Mucosa of descending colon (tissue), 3 donors: ENCODE measurements around the gene OGFRL1. TPM values are rescaled to one million over a fixed set of nuclear protein-coding genes. Genes with fewer than 3 reads are reported as not detected.

Experiments
- ATAC-seq: fragments of 200-7000 bp; cut with Tn5 transposase; one replicate; pipeline ENCODE4 v1.9.1; 2020; ENCODE audit warnings: mild to moderate bottlenecking, moderate library complexity
- DNase-seq, 3 donors: peaks; one replicate each; pipeline ENCODE4 v3.0.0-alpha.2; 2020
- H3K36me3 ChIP-seq: fragments of 200-600 bp; one replicate; pipeline ENCODE4 v1.8.0; 2021; ENCODE audit warnings: low read depth, mild to moderate bottlenecking
- H3K4me1 ChIP-seq: fragments of 200-600 bp; one replicate; pipeline ENCODE4 v1.8.0; 2021; ENCODE audit warnings: low read depth, mild to moderate bottlenecking
- H3K4me3 ChIP-seq: fragments of 200-600 bp; one replicate; pipeline ENCODE4 v1.8.0; 2021; ENCODE audit warnings: mild to moderate bottlenecking
- H3K9me3 ChIP-seq: fragments of 200-600 bp; one replicate; pipeline ENCODE4 v1.8.0; 2021; ENCODE audit warnings: mild to moderate bottlenecking
- CTCF ChIP-seq: fragments of 200-600 bp; IDR thresholded peaks from one replicate; pipeline ENCODE4 v1.8.0; 2022; ENCODE audit warnings: antibody characterized with exemption, mild to moderate bottlenecking
- intact Hi-C, 2 donors: fragments of 100-400 bp; cut with DNase I in 1 of 2; cut with micrococcal nuclease in 1 of 2; formaldehyde crosslinking; loops; one replicate each; pipeline versions ENCODE4 v1.11.0 to v1.11.1; 2022; cut with DNase I, micrococcal nuclease
- total RNA-seq, 3 donors: library from RNA; stranded (reverse); fragmentation: NEBNext Ultra II Directional in 2 of 3; extraction: Animal tissue kit (Norgen Biotek cat#: 25700) in 2 of 3; gene quantifications; one replicate each; pipeline versions ENCODE4 v1.2.1 to v1.2.4, GENCODE V29; 2021 to 2023
- donor health status: DM: no; HTN: no; CAD: no; lungs with moderate emphysema.
- donor health status: DM: no; HTN: no; CAD: no.
- donor health status: DM: no; HTN: yes; CAD: no.

The OGFRL1 gene
- total RNA-seq, 3 donors from 2014 or later, result 2.7 to 19.7 (median 6.6) TPM

DNA sequence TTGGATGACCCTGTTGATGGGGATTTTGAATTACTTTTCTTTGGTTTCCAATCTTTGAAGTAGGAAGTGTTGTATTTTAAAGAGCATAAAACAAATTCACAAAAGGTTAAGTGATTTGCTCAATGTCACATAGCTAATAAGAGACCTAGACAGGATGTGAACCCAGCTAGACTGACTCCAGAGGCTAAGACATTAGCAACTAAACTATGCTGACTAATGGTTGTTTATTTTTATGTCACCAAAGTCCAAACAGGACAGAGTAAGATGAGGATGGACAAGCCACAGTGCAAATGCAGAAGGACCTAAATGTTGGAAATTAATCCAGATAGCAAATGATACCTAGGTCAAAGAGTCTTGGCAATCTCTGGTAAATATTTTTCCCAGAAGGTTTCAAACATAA lies 38.0 kb downstream of the OGFRL1 start:
- TF ChIP-seq CTCF, result no peak
- DNase-seq, result no peak
- intact Hi-C loops, result no loop called here
- no peak for ATAC-seq
- Histone ChIP-seq H3K4me1 (no peaks in the 10 kb centered on the region), H3K36me3 (no peaks in the 10 kb centered on the region), H3K9me3 (no peaks in the 10 kb centered on the region), H3K4me3 (no peak overlapping the region)

DNA sequence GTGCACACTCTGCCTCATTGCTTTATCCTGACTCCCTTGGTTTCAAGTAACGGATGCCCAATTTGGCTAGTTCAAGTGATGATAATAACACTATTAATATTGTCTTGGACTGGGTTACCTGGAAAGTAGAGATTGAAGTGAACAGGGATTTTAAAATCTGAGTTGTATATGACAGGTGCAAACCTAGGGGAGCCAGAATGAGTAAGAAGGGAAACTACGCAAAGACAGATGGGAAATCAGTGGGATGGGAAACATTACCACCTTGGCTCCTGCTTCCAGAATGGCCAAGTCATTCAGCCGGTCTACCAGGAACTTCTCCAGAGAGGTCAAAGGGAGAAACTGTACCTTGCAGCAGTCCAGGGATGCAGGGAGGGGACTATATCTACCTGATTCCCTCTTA lies 41.9 kb downstream of the OGFRL1 start:
- DNase-seq (no peak), ATAC-seq (no peak)
- Histone ChIP-seq H3K36me3 (no peaks in the 10 kb centered on the region), H3K4me1 (no peaks in the 10 kb centered on the region), H3K9me3 (no peaks in the 10 kb centered on the region), H3K4me3 (no peak overlapping the region)
- intact Hi-C loops, result no loop called here
- no peak for TF ChIP-seq CTCF

DNA sequence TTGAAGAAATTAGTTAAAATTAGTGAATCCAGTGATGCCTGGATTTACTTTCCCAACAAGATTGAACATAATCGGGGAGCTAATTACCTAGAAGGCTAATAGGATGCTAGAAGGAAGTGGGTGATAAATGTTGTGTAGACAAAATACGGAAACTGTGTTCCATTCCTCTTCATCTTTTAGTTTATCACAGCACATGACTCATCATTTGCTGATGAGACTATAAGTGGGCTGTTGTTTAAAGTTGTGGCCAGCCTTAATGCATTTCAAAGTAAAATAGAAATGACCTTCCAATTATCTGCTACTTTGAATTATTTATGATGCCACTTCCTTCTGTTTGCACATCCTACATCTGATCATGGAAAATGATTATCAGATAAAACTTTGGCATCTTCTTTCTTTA lies 43.4 kb downstream of the OGFRL1 start:
- Histone ChIP-seq H3K4me3 (no peak overlapping the region), H3K9me3 (no peaks in the 10 kb centered on the region), H3K36me3 (no peaks in the 10 kb centered on the region), H3K4me1 (no peaks in the 10 kb centered on the region)
- ATAC-seq (no peak), DNase-seq (no peak)
- TF ChIP-seq CTCF, result no peak
- intact Hi-C loops, result no loop called here

DNA sequence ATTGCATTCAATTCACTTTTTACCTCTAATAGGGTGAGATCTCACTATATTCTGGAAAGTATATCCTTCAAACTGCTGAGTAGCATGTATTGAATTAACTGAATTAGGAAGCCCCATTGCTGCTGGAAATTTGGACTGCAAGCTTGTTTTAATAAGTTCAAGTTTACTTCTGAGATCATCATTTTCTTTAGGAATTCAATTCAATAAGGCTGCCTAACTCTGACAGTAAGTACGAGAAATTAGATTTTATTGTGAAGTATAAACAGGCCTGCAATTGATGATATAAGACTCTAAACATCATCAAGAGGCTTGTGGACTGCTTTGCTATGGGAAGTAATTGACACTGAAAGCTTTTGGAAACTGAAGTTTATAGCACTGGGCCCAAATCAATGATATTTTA lies 44.4 kb downstream of the OGFRL1 start:
- Histone ChIP-seq H3K36me3 (no peaks in the 10 kb centered on the region), H3K9me3 (no peaks in the 10 kb centered on the region), H3K4me3 (no peak overlapping the region), H3K4me1 (no peaks in the 10 kb centered on the region)
- ATAC-seq, result no peak
- intact Hi-C loops, result no loop called here
- no peak for TF ChIP-seq CTCF
- no peak for DNase-seq

DNA sequence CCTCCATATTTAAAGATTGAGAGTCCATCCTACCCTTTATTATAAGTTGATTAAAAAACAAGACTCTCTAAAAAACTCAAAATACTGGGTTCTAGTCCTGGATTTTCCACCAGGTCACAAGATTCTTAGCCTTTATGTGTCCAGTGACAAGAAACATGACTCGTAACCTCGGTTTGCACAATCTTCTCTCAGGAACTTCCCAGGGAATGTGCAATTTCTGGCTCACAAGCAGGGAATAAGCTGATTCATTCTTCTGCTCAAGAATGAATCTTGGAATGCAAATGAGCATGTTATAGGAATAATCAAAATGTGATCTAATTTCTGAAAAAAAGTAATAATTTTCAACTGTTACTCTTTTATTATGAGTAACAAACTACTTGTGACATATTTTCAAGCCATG lies 45.1 kb downstream of the OGFRL1 start:
- intact Hi-C loops, result no loop called here
- H3K9me3 ChIP-seq, result no peaks in the 10 kb centered on the region
- H3K4me3 ChIP-seq, result no peak overlapping the region
- H3K4me1 ChIP-seq, result no peaks in the 10 kb centered on the region
- no peak for TF ChIP-seq CTCF
- ATAC-seq, result no peak
- no peaks in the 10 kb centered on the region for H3K36me3 ChIP-seq
- no peak for DNase-seq

- intact Hi-C loops, result no loop called here
- ATAC-seq (no peak), DNase-seq (no peak)
- Histone ChIP-seq H3K36me3 (no peaks in the 10 kb centered on the region), H3K9me3 (no peaks in the 10 kb centered on the region), H3K4me3 (no peak overlapping the region), H3K4me1 (no peaks in the 10 kb centered on the region)
- no peak for TF ChIP-seq CTCF
Observed at GRCh38 chr6:71334768-71335167, 46.2 kb downstream of the OGFRL1 start.
